ENCODE measurements around the gene DAGLB. TPM values are rescaled to one million over a fixed set of nuclear protein-coding genes. Genes with fewer than 3 reads are reported as not detected.

The DAGLB gene
- total RNA-seq, 4 donors from 2014 or later, result 5.4 to 30.2 (median 19.3) TPM

DNA sequence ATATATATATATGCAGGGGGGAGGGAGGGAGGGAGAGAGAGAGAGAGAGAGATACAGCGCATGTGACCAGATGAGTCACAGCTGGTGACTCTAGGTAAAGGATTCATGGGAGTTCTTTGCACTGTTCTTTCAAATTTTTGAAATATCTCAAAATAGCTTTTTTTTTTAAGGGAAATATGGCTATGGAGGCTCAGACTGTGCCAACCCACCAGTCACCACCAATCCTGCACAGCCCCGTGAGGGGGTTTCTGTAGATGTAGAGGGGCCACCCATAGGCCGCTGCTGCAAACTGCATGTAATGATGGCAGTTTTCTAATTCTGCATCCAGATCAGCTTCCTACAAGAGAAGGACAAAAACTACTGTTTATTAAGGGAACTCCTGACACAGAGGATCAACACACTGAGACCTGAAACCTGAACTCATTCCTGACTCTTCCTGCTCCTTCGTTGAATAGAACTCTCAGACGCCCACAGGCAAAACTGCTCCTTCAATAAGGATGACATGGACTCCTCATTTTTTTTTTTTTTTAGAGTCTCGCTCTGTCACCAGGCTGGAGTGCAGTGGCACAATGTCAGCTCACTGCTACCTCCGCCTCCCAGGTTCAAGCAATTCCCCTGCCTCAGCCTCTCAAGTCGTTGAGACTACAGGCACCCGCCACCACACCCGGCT, 17.3 kb downstream of the DAGLB start:
- Histone ChIP-seq H3K36me3 (no peaks in the 10 kb centered on the region), H3K27ac (no peak overlapping the region), H3K9me3 (no peaks in the 10 kb centered on the region), H3K4me3 (no peak overlapping the region), H3K4me1 (no peaks in the 10 kb centered on the region), H3K27me3 (no peaks in the 10 kb centered on the region)
- intact Hi-C loops (cut with DNase I; ENCODE audit: low total_unique reads), result no loop called here
- TF ChIP-seq, protein P1, sequence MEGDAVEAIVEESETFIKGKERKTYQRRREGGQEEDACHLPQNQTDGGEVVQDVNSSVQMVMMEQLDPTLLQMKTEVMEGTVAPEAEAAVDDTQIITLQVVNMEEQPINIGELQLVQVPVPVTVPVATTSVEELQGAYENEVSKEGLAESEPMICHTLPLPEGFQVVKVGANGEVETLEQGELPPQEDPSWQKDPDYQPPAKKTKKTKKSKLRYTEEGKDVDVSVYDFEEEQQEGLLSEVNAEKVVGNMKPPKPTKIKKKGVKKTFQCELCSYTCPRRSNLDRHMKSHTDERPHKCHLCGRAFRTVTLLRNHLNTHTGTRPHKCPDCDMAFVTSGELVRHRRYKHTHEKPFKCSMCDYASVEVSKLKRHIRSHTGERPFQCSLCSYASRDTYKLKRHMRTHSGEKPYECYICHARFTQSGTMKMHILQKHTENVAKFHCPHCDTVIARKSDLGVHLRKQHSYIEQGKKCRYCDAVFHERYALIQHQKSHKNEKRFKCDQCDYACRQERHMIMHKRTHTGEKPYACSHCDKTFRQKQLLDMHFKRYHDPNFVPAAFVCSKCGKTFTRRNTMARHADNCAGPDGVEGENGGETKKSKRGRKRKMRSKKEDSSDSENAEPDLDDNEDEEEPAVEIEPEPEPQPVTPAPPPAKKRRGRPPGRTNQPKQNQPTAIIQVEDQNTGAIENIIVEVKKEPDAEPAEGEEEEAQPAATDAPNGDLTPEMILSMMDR (IDR thresholded peaks at IDR 0.05), result no peak
- TF ChIP-seq POLR2A (IDR thresholded peaks at IDR 0.05), result no peak
- DNase-seq, result no peak

DNA sequence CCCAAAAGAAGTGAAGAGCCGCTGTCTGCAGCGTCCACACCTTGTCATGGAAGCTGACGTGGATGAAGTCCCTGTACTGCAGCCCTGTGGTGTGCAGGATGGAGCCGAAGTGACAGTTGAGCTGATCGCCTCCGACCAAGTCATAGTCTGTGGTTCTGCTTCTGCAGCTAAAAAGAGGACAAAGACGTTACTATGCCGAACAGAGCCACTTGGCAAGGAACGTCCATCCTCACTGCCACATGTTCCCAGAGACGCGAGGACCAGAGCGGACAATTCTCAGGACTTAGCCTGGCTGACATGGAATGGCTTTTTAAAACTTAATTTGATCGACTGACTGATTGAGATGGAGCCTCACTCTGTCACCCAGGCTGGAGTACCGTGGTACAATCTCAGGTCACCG, 21.8 kb downstream of the DAGLB start:
- H3K27ac ChIP-seq, result no peak overlapping the region

DNA sequence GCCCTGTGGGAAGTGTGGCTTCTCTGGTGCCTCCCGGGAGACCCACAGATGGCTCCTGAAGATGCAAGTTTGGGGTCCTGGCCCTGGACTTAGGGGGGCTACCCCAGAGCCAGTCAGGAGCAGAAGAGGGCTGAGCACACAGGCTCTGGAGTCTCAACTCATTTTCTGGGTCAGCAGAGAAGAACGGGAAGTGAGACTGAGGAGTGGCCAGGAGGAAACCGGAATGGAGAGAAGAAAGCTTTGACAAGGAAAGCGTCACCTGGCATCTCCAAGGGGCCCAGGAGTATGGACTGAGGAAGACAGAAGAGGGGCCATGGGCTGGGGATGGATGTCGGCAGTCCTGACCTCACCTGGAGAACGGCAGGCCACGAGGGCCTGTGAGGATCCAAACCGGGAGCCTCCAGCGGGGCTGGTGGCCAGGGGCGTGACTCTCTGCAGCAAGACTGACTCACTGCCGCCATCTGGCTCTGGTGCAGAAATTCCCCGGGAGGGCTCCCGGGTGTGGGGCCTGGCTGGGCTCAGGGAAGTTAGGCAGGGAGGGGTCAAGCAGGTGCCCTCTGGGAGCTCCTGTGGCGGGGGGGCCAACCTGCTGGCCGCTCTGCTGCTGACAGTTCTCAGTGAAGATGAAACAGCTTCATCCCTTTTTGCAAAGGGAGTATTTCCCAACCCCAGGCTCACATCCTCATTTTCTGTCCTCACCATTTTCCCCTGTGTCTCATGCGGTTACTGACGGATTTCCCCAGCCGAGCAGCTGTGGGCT, 23.6 kb downstream of the DAGLB start:
- intact Hi-C loops (cut with DNase I; ENCODE audit: low total_unique reads), result no loop called here
- Histone ChIP-seq H3K36me3 (no peaks in the 10 kb centered on the region), H3K9me3 (no peaks in the 10 kb centered on the region), H3K4me3 (no peak overlapping the region), H3K27ac (no peak overlapping the region), H3K27me3 (no peaks in the 10 kb centered on the region), H3K4me1 (no peaks in the 10 kb centered on the region)
- TF ChIP-seq, protein P1 (IDR thresholded peaks at IDR 0.05), result no peak
- no peak for TF ChIP-seq POLR2A (IDR thresholded peaks at IDR 0.05)
- no peak for DNase-seq

More for the DNA sequence above, 21.8 kb downstream of the DAGLB start:
- intact Hi-C loops (cut with DNase I; ENCODE audit: low total_unique reads), result no loop called here
- Histone ChIP-seq H3K27me3 (no peaks in the 10 kb centered on the region), H3K4me1 (no peaks in the 10 kb centered on the region), H3K9me3 (no peaks in the 10 kb centered on the region), H3K36me3 (no peaks in the 10 kb centered on the region), H3K4me3 (no peak overlapping the region)
- no peak for DNase-seq
- no peak for TF ChIP-seq POLR2A (IDR thresholded peaks at IDR 0.05)
- TF ChIP-seq, protein P1 (IDR thresholded peaks at IDR 0.05), result no peak

DNA sequence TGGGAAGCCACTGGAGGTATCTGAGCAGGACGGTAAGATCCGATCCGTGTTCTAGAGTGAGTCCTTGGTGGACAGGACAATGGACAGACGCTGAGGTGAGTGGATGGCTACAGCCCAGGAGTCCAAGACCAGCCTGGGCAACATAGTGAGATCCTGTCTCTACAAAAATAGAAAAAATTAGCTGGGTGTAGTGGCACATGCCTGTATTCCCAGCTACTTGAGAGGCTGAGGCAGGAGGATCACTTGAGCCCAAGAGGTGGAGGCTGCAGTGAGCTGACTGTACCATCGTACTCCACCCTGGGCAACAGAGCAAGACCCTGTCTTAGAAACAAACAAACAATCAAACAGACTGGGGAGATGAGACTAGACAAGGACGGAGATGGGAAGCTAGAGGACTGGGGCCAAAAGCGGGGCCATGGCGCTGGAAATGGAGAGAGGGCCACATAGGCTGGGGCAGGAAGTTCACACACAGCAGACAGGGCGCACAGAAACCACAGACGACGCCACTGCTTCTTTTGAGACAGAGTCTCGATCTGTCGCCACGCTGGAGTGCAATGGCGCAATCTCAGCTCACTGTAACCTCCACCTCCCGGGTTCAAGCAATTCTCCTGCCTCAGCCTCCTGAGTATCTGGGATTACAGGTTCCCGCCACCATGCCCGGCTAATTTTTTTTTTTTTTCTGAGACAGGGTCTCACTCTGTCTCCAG, 24.7 kb downstream of the DAGLB start:
- TF ChIP-seq POLR2A (IDR thresholded peaks at IDR 0.05), result no peak
- TF ChIP-seq, protein P1 (IDR thresholded peaks at IDR 0.05), result no peak
- DNase-seq, result no peak
- Histone ChIP-seq H3K27ac (no peak overlapping the region), H3K9me3 (no peaks in the 10 kb centered on the region), H3K27me3 (no peaks in the 10 kb centered on the region), H3K4me1 (no peaks in the 10 kb centered on the region), H3K36me3 (no peaks in the 10 kb centered on the region), H3K4me3 (no peak overlapping the region)
- intact Hi-C loops (cut with DNase I; ENCODE audit: low total_unique reads), result no loop called here

DNA sequence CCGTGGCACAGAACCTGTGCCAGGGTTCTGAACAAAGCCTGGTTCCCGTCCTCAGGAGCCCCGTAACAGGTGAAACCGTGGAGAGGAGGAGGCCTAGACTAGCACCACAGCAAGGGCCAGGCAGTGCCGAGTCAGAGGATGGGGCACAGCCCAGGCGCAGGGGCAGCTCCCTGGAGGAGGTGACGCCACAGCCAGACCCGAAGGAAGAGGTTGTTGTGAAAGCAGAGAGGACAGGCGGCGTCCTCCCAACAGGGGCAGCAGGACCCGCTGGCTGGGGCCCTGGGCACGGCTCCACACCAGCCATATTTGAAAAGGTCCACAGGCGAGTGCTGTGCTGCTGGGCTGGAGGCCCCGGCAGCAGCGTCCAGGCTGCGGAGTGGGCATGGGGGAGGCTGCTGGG, 25.7 kb downstream of the DAGLB start:
- Histone ChIP-seq H3K4me3 (no peak overlapping the region), H3K36me3 (no peaks in the 10 kb centered on the region), H3K27me3 (no peaks in the 10 kb centered on the region), H3K4me1 (no peaks in the 10 kb centered on the region), H3K27ac (no peak overlapping the region), H3K9me3 (no peaks in the 10 kb centered on the region)
- TF ChIP-seq, protein P1 (IDR thresholded peaks at IDR 0.05), result no peak
- TF ChIP-seq POLR2A (IDR thresholded peaks at IDR 0.05), result no peak
- no peak for DNase-seq
- intact Hi-C loops (cut with DNase I; ENCODE audit: low total_unique reads), result no loop called here
